Neural progenitor cell (in vitro differentiated cells): ENCODE measurements around the gene C1QTNF7.

Source experiments
- EZH2 ChIP-seq: fragments of 200-600 bp; sonication (generic); IDR thresholded peaks from 2 replicates; pipeline ENCODE4 v1.6.1; 2017; ENCODE audit warnings: antibody characterized with exemption, mild to moderate bottlenecking, moderate library complexity
- EZH2phosphoT487 ChIP-seq: fragments of 200-600 bp; sonication (generic); IDR thresholded peaks from 2 replicates; pipeline ENCODE4 v1.6.1; 2017; ENCODE audit warnings: antibody characterized with exemption
- TF ChIP-seq, protein P1 (sequence below): fragments of 200-600 bp; sonication (generic); IDR thresholded peaks from 2 replicates; pipeline ENCODE4 v1.5.1; 2017; ENCODE audit warnings: antibody characterized with exemption, mild to moderate bottlenecking

DNA sequence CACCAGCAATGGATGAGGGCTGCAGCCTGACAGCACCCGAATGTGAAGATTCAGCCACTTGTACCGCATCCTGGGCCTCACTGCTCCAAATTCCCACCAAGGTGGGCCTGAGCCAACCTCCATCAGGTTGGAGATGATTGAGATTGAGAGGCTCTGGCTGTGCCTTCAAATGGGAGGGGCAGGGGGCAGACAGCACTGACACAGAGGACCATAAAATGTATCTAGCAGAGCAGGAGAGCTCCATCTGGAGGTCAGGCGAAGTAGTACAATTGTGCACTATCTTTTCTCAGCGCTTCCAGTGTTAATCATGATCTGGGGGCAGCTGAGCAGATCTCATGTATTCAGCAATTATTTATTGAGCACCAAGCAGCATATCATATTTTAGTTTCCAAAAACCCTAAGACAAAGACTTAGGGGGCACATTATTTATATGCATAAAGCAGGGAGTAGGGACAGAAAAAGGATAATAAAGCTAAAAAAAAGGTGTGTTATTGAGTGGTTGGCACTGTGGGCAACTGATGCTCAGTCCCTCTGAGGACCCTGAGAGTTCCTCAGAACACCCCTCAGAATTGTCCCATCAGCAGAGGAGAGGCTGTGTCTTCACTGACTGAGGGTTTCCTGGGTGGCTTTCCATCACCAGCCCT lies 31.6 kb upstream of the C1QTNF7 start:
- TF ChIP-seq, protein P1, sequence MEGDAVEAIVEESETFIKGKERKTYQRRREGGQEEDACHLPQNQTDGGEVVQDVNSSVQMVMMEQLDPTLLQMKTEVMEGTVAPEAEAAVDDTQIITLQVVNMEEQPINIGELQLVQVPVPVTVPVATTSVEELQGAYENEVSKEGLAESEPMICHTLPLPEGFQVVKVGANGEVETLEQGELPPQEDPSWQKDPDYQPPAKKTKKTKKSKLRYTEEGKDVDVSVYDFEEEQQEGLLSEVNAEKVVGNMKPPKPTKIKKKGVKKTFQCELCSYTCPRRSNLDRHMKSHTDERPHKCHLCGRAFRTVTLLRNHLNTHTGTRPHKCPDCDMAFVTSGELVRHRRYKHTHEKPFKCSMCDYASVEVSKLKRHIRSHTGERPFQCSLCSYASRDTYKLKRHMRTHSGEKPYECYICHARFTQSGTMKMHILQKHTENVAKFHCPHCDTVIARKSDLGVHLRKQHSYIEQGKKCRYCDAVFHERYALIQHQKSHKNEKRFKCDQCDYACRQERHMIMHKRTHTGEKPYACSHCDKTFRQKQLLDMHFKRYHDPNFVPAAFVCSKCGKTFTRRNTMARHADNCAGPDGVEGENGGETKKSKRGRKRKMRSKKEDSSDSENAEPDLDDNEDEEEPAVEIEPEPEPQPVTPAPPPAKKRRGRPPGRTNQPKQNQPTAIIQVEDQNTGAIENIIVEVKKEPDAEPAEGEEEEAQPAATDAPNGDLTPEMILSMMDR, result peak; percentile 81
- no peak for TF ChIP-seq EZH2phosphoT487
- no peak for TF ChIP-seq EZH2
